DMS79 treated with DMSO at 0.1 percent for 48 hours (cell line): ENCODE measurements around the gene MPPED2.

Experiments
- DNase-seq: peaks from one replicate; lab custom pipeline; 2025; lab: John Stamatoyannopoulos, UW

MPPED2 gene, protein sequence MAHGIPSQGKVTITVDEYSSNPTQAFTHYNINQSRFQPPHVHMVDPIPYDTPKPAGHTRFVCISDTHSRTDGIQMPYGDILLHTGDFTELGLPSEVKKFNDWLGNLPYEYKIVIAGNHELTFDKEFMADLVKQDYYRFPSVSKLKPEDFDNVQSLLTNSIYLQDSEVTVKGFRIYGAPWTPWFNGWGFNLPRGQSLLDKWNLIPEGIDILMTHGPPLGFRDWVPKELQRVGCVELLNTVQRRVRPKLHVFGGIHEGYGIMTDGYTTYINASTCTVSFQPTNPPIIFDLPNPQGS

DNA sequence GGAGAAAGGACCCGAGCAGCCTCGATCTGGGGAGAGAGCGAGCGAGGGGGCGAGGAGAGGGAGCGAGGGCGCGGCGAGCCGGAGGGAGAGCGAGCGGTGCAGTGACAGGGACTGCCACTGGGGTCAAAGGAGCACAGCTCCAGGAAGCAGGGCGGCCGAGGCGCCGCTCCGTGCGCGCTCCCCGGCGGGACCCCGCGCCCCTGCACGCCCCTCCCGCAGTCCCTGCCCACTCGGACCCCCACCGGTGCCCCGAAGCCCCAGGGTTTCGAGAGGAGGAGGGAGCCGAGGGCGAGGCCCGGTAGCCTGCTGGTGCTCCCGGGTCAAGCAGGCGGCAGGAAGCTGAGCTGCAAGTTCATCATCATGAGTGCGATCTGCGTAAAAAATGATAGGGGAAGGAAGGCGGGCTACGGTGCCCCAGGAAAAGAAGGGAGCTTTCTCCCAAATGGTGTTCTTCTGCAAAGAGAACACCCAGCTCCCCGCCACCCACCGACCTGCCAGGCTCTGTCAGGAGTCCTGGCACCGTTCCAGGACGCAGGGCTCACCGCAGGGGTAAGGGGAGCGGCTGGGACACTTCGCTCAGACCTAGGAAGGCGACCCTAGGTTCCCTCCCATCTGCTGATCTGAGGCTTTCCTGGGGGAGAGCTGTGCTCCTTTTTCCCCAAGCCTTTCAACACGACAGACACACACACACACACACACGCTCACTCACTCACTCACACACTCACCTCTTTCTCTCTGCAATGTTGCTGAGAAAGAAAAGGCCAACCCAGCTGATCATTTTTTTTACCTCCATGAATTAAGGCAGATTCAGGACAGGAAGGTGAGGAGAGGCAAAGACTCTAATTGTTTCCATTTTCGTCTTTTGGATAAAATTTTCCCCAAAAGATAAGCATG lies at the start of gene MPPED2:
TSS of gene MPPED2 (minus strand) at position 103 of the 894 bp plus-strand sequence. CDS start 5,980 bp downstream, outside the sequence.
- peak; percentile 41 for DNase-seq

DNA sequence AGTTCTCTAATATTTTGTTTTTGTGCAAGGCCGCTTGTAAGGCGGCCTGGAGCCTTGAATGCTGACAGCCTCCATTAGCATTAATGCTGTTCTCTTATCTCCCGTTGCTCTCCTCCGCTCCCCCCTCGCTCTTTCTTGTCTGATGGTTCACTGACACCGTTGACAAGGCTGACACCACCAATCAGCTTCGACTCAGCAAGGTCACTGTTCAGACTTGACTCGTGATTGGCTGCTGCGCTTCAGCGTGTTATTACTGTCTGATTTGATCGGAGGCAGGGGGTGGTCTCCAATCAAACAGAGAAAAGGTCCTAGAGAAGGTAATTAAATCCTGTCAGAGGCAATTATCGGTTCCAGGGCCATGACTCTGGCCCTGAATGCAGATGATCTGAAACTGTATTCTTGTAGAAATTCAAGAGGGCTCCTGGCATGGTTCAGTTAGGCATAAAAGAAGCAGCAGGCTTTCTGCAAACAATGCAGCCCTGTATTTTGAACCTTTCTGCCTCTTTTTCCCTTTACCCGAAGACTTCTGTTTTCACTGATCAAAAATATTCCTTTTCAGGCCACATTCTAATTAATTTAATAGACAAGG lies 49.3 kb upstream of the MPPED2 start:
- no peak for DNase-seq

DNA sequence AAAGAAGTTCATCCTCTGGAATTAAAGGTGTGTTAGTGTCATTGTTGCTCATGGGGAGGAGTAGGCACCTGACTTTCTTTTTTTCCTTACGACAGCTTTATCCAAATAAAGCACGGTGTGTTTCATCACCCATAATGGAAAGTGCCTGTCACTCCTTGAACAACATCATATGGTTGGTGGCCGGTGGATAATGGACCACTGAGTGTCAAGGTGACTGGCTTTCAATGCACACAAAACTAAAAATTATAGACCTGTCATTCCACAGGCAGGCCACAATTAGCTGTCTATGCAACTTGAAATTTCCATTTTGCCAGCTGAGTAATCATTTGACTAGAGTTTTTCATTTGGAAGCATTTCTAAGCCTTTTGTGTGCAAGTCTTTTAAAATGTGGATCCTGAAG lies 45.0 kb upstream of the MPPED2 start:
- peak; percentile 13 for DNase-seq

DNA sequence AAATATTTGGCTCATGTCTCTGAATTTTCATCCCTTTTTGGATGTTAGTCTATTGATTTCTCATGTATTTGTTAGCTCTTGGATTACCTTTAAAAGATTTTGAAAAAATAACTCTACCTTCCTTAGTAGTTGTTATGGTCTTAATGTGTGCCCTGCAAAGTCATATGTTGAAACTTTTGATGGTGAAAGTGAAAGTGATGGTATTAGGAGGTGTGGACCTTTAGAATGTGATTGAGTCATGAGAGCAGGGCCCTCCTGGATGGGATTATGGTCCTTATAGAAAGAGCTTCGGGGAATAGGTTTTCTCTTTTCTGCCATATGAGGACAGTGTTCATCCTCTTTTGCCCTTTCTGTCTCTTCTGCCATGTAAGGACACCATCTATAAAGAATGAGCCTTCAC lies 33.6 kb upstream of the MPPED2 start:
- no peak for DNase-seq

DNA sequence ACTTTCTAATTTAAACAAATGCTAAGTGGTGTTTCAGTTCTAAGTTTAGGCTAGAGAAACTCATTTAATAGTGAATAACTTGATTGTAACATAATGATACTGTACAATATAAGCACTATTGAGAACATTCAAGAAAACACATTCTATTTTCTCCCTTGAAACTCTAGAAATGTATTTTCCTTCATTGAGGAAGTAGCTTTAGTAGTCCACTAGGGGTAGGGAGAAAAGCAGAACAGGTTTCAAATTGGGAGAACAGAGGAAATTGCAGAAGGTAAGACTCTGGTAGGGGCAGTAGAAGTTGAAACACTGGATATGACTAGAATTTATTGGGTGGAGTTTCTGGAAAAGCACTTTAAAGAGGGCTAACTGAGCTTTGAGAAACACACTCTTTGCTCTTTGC lies 31.6 kb upstream of the MPPED2 start:
- DNase-seq, result no peak

DNA sequence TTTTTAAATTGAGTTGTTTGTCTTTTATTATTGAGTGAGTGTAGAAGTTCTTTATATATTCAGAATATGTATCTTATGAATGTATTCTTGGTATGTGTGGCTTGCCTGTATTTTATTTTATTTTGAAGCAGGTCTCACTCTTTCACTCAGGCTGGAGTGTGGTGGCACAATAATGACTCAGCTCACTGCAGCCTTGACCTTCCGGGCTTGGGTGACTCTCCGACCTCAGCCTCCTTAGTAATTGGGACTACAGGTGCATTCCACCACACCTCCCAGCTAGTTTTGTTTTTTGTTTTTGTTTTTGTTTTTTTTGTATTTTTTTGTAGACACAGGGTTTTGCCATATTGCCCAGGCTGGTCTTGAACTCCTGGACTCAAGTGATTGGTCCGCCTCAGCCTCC lies 24.5 kb upstream of the MPPED2 start:
- DNase-seq, result no peak

DNA sequence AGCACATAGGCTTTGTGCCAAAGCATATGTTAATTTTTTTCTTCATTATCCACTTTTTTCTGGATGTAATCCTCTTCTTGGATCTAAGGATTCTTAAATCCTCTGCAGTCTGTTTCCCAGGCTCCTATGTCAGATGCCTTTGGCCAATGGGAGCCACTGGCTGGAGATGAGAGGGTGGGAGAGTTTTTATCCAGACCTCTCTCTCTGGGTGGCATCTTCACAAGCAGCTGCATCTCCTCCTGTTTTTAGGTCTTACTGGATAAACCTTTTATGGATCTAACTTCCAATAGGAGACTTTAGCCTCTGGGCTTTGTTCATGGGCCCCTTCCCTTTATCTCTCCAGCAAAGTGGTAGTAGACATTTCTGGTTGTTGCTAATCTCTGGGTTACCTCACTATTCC lies 22.4 kb upstream of the MPPED2 start:
- no peak for DNase-seq

DNA sequence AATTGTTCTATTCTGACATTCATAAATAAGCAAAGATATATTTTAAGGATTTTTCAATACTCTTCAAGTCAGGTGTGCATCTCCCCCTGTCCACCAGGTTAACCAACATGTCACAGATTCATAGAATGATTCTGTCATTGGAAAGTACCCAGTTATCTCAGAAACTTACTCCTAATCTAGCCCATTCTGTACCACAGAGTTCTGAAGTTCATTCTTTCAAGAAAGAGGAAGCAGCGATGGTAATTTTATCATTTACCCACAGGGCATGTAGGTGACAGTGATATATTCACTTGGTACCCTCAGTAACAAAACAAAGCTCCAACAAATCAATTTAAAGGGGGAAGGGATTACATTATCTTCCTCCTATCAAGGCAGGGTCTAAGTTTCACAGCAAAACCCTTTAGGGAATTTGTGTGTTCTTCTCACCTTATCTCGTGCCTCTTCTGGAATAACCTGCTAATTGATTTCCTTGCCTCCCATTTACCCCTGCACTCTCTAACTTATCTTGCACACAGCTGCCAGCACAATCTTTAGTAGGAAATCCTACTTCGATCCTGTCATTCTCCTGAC lies 19.0 kb upstream of the MPPED2 start:
- no peak for DNase-seq

DNA sequence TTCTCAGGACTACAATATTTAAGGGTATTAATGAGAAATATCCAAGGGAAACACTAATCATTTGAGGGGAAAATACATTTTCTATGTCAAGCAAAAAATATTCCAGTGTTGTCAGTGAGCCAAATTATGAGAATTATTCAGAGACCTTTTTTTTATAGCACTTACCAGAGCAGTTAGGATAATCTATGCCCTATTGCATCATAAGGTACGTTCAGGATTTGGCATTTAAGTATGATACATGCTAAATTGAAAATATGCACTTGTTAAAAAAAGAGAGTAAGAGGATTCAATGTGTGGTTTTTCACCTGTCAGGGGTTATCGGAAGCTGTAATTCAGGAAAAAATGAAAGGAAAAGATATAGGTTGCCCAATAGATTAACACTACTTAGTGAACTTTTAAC lies 17.2 kb upstream of the MPPED2 start:
- DNase-seq, result no peak

DNA sequence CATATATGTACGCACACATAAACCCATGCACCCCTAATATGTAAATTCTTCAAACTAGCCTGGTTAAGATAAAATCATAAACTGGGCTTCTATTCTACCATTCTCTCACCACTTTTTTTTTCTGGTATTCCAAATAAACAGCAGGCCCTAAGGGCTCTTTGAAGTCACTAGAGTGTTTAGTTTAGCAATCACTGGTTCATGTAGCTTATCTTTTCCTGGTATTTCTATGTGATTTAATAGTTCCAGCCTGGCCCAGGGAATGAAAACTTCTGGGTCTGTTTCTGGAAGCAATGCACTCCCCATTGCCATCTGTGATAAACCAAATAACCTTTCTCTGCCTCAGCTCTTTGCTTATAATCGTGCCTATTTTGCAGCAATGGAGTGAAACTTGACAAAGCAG lies 10.7 kb upstream of the MPPED2 start:
- no peak for DNase-seq

DNA sequence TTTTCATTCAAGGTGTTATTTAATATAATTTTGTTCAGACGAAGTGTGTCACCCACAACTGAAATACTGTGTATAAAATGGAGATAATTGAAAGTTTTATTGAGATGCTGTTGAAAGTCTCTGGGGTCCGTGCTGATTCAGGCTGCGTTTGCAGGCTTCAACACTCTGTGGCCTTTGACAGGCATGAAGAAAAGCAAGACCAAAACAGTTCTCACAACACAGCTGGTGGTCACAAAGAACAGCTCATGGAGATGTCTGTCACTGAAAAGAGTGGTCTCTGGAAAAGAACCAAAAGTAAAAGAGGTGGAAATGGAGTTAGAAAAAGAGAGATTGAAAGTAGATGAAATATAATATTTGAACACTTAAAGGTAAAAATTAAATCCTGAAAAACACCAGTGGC lies 9.8 kb upstream of the MPPED2 start:
- no peak for DNase-seq

DNA sequence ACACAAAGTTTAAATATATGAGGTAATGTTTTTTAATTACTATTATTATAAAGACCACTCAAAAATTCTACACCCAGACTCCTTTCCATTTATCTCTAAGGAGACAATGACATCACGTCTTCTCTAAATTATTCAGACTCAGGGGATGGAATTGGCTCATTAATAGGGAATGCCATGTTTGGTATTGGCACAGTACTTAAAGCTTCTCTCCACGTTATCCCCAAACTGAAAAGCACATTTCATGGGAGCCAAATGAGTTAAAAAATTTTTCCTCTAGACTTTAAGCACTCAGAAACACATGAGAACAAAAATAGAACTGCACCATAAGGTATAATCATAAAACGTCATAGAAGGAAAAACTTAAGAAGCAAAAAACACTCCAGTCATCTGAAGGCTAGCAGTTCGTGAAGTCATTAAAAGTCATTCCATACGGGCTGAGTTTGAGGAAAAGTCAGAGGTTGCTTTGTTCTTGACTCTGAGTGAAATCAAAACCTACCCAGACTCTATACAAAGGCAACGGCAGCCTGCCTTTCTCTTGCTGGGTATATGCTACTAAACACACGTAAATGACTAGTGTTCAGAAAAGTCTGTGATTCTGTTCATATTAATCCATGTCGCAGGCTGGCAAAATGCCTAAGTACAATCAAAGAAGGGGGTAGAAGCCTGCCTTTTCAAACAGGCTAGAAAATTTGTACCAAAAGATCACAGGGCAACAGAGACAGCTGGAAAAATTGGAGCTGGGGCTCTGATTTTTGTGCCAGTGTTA lies 8.7 kb upstream of the MPPED2 start:
- no peak for DNase-seq

DNA sequence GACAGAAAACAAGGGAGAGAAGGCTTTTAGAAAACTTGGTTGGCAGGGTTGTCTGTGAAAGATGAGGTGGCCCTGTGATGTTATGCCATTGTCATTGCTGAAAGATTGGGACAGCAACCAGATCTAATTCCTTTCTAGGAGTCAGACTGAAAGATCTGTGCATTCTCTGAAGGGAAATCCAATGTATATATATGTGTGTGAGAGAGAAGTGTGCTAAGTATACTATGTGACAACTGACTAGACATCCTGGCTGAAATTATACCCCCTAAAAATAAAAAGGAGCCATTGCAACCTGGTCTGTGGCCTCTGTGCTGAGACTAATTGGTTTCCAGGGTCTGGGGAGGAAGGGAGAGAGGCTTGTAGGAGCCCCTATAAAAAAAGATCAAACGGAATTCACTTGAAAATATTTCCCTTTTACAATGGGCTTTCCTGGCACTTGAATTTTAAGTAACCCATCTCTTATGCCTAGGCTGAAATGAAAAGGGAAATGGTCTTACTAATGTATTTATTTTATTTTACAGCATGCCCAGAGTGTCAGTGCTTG lies 1.2 kb upstream of the MPPED2 start:
- no peak for DNase-seq

DNA sequence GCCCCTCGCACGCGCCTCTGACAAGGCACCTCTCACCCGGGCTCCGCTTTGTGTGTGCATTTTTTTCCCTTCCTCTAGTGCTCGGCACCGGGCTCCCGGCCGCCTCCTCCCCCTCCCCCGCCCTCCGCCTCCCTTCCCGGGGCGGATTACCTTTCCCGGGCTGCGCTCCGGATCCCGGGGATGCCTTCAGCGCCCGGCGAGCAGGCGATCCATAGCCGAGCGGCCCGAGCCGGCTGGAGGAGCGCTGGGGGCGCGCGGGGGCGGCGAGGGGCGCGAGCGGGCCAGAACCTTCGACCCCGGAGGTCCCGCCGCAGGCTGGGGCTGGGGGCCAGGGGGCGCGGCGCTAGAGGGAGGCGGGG lies 282 bp downstream of the MPPED2 start:
- no peak for DNase-seq

DNA sequence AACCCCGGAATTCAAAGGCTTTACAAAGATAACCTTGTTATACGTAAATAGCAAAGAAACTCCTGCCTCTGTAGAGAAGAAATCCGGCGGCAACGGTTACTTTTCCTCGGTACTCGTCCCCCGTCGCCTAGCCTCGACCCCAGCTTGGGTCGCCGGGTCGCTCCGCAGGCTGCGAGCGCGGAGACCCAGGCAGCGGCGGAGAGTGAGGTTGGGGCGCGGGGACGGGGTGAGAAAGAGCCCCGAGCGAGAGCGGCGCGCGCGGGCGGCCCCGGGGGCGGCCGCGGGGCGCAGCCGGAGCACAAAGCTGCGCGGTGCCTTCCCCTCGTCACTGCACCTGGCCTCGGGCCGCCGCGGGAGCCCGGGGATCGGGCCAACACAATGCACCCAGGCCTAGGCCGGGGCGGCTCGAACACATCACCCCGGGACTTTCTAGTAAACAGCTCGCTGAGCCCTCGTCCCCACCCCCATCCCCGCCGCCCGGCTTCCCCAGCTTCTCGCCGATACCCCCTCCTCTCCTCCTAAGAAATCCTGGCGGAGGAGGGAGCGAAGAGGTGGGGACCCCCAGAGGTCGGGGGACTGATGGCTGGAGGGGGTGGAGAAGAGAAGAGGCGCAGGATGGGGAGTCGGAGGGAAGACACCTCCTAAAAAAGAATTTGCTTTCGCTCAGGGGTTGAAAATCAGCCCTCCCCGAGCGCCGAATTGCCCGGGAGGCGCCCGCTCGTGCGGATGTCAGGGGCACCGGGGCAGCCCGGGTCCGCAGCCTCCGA lies 845 bp downstream of the MPPED2 start:
- no peak for DNase-seq

DNA sequence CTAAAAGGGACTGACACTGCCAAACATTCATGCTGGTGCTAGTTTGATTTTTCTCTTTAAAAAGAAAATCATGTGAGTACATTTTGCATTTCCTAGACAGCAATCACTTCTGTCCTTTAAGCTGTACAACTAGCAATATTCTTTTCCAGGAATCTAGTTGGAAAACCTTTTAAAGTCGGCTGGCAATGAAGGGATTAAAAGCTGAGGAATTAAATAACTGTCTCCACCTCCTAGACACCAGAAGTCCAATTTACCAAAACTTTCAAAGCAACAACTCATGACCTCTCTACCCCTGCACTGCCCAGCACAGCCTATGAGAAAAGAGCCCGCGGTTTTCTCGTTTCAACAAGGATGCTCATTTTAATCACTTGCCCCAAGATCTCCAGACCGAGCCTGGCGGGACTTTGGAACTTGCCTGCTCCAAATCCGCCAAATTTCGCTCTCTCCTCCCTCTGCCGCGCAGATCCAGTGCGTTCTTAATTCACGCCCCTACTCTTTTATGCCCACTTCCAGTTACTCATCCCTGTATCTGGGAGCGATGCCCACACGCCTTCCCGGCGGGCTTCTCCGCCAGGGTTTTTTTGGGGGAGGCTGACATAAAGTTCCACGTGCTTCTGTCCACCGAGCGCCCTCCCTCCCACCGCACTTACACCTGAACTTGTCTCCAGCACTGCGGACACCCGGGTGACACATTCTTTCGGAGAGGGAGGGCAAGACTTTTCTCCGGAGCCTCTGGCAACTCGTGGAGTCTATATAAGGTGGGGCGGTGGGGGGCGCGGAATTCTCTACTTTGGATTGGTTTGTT lies 2.5 kb downstream of the MPPED2 start:
- DNase-seq, result no peak

DNA sequence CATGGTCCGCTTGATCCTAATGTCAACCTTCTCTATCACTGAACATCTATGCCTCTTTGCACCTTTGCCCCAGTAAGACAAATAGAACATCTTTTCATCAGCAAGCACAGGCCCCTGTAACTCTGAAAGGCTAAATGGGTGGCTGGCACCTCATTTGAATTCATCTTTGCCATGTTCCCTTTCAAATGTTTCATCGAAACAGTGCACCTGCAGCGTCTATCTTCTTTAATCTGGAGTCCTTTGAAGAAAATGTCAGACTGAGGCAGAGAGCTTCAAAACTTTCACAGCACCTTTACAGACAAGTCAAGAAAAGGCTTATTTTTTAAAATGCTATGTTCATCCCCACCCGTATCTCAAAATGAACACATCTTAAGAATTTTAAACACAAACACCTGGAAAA lies 3.4 kb downstream of the MPPED2 start:
- no peak for DNase-seq

DNA sequence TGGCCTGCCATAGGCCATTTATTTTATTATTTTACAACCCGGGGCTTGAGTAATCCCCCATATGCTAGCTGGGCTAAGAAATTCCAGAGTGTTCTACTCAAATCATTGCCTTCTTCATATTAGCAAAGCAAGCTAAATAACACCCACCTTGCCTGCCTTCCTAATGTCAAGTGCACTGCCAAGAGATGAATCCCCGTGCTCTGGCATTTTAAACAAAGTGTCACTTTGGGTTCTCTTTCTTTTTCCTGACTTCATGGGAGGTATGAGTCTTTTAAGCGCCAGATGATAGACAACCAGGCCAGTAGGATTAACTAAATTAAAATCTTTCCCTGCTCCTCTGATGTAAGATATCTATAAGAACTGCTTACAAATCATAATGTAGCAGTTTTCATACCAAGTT lies 4.5 kb downstream of the MPPED2 start:
- DNase-seq, result no peak

DNA sequence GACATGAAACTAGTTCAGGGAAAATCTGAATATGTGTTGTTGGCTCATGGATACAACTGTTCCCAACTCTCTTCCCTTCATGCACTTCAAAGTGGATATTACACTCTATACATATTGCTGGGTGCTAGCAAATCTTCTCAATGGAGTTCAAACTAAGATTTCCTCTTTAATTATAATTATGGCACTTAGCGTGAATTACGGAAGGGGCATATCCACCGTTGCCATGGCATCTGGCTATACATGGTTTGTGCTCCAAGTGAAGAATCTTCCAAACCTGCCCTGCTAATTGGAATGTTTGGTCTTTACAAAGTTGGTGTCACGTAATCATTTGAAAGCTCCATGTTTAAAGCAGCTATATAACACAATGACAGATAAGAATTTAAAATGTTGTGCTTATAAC lies 5.6 kb downstream of the MPPED2 start:
- no peak for DNase-seq
